Astrocyte (in vitro differentiated cells and primary cell): ENCODE measurements around the gene BCLAF3. TPM values are rescaled to one million over a fixed set of nuclear protein-coding genes. Genes with fewer than 3 reads are reported as not detected.

Source experiments
- DNase-seq: peaks from one replicate; pipeline ENCODE4 v3.0.0-alpha.2; 2010; ENCODE audit warnings: low read depth
- FAIRE-seq: peaks from 2 replicates; lab custom pipeline; 2011; peaks lifted over from hg19 to GRCh38; lab: Jason Lieb, UNC
- H2AFZ ChIP-seq: 2 replicates; pipeline ENCODE4 v1.6.0; 2012; ENCODE audit warnings: low read depth, low read length, inconsistent platforms
- H3K27ac ChIP-seq: 2 replicates; pipeline ENCODE4 v1.5.1; 2011; ENCODE audit warnings: low read depth, low read length, inconsistent platforms
- H3K27me3 ChIP-seq: 2 replicates; pipeline ENCODE4 v1.6.0; 2011; ENCODE audit warnings: low read length, inconsistent platforms; ENCODE audit not compliant: insufficient read depth
- H3K36me3 ChIP-seq: 2 replicates; pipeline ENCODE4 v1.5.1; 2011; ENCODE audit warnings: low read length, inconsistent platforms; ENCODE audit not compliant: insufficient read depth
- H3K4me1 ChIP-seq: 2 replicates; pipeline ENCODE4 v1.5.1; 2011; ENCODE audit warnings: low read length, inconsistent platforms; ENCODE audit not compliant: insufficient read depth
- H3K4me2 ChIP-seq: 2 replicates; pipeline ENCODE4 v1.6.0; 2012; ENCODE audit warnings: low read length, inconsistent platforms
- H3K4me3 ChIP-seq: 2 replicates; pipeline ENCODE4 v1.5.1; 2011; ENCODE audit warnings: low read depth, mild to moderate bottlenecking, low read length, inconsistent platforms; ENCODE audit not compliant: insufficient read depth
- H3K79me2 ChIP-seq: 2 replicates; pipeline ENCODE4 v1.6.0; 2012; ENCODE audit warnings: mild to moderate bottlenecking, low read length, inconsistent platforms; ENCODE audit not compliant: insufficient read depth
- H3K9ac ChIP-seq: 2 replicates; pipeline ENCODE4 v1.6.0; 2012; ENCODE audit warnings: mild to moderate bottlenecking, low read length, inconsistent platforms
- H3K9me3 ChIP-seq: 2 replicates; pipeline ENCODE4 v1.5.1; 2012; ENCODE audit warnings: low read depth, mild to moderate bottlenecking, low read length, inconsistent platforms; ENCODE audit not compliant: insufficient read depth
- H4K20me1 ChIP-seq: 2 replicates; pipeline ENCODE4 v1.6.0; 2012; ENCODE audit warnings: low read length, inconsistent platforms; ENCODE audit not compliant: insufficient read depth
- H3K27ac Mint-ChIP-seq: one replicate; pipeline ENCODE4 v1.8.0; 2021; ENCODE audit warnings: mild to moderate bottlenecking, mixed read lengths; ENCODE audit not compliant: unreplicated experiment
- H3K27me3 Mint-ChIP-seq: one replicate; pipeline ENCODE4 v1.8.0; 2021; ENCODE audit warnings: low read depth, mixed read lengths; ENCODE audit not compliant: unreplicated experiment
- H3K36me3 Mint-ChIP-seq: one replicate; pipeline ENCODE4 v1.8.0; 2021; ENCODE audit warnings: low read depth, mixed read lengths; ENCODE audit not compliant: unreplicated experiment
- H3K4me1 Mint-ChIP-seq: one replicate; pipeline ENCODE4 v1.8.0; 2021; ENCODE audit warnings: low read depth, mixed read lengths; ENCODE audit not compliant: unreplicated experiment
- H3K4me3 Mint-ChIP-seq: one replicate; pipeline ENCODE4 v1.8.0; 2021; ENCODE audit warnings: mild to moderate bottlenecking, moderate library complexity, mixed read lengths; ENCODE audit not compliant: unreplicated experiment
- H3K9me3 Mint-ChIP-seq: one replicate; pipeline ENCODE4 v1.8.0; 2021; ENCODE audit warnings: mild to moderate bottlenecking, mixed read lengths; ENCODE audit not compliant: unreplicated experiment
- EZH2 ChIP-seq: IDR thresholded peaks from 2 replicates; pipeline ENCODE4 v1.6.1; 2012; ENCODE audit warnings: mild to moderate bottlenecking, low read length, inconsistent platforms; ENCODE audit not compliant: insufficient read depth
- total RNA-seq: library from RNA; stranded (reverse); gene quantifications from 2 replicates; pipeline ENCODE4 v1.2.1, GENCODE V29; 2021
- TF ChIP-seq, protein P1 (sequence below): IDR thresholded peaks from 2 replicates; pipeline ENCODE4 v1.5.1; 2011; ENCODE audit warnings: low read depth, mild to moderate bottlenecking, inconsistent platforms, low read length, moderate library complexity; ENCODE audit not compliant: insufficient read depth

Gene BCLAF3
- total RNA-seq, 1 donor from 2014 or later = 8.3 TPM

DNA sequence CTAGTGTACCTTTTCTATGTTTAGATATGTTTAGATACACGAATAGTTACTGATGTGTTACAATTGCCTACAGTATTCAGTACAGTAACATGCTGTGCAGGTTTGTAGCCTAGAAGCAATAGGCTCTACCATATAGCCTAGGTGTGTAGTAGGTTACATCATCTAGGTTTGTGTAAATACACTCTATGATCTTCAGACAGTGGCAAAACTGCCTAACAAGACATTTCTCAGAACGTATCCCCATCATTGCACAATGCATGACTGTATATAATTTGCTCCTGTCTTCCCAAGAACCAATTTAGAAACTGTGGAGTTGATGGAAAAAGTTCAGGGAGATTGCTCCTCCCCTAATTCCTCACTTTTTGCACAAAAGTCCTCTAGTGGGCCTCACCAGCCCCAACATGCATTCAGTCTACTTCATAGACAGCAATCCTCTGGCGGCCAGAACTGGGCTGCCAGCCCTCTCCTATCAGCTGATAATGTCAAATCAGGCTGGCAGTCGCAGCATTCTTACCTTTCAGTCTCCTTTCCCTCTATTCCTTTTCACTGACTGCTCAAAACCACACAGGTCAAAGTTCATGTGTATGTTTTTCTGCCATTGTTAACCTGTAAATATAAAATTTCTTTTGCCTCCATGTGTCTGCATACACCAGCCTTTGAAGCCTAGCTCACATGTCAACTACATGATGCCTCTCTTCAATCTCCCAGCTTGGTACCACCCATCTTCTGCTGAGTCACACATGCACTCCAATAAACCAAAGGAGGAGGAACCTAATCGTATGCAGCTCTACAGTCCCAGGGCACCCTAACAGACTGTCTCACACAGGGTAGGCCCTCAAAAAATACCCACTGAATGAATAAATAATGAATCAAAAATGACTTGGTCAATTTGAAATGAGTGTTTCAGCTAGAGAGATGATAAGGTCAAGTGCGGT is 32.0 kb downstream of the BCLAF3 start:
- H3K79me2 ChIP-seq = no peaks in the 10 kb centered on the region
- no peak overlapping the region for H3K4me3 Mint-ChIP-seq
- peaks cover 4% of the 10 kb centered on the region for H3K4me1 Mint-ChIP-seq
- no peak overlapping the region for H2AFZ ChIP-seq
- H3K27ac ChIP-seq = no peak overlapping the region
- H3K27me3 Mint-ChIP-seq = no peaks in the 10 kb centered on the region
- DNase-seq = no peak
- H4K20me1 ChIP-seq = no peaks in the 10 kb centered on the region
- no peaks in the 10 kb centered on the region for H3K9me3 Mint-ChIP-seq
- H3K36me3 Mint-ChIP-seq = no peaks in the 10 kb centered on the region
- TF ChIP-seq, protein P1, sequence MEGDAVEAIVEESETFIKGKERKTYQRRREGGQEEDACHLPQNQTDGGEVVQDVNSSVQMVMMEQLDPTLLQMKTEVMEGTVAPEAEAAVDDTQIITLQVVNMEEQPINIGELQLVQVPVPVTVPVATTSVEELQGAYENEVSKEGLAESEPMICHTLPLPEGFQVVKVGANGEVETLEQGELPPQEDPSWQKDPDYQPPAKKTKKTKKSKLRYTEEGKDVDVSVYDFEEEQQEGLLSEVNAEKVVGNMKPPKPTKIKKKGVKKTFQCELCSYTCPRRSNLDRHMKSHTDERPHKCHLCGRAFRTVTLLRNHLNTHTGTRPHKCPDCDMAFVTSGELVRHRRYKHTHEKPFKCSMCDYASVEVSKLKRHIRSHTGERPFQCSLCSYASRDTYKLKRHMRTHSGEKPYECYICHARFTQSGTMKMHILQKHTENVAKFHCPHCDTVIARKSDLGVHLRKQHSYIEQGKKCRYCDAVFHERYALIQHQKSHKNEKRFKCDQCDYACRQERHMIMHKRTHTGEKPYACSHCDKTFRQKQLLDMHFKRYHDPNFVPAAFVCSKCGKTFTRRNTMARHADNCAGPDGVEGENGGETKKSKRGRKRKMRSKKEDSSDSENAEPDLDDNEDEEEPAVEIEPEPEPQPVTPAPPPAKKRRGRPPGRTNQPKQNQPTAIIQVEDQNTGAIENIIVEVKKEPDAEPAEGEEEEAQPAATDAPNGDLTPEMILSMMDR = no peak
- TF ChIP-seq EZH2 = no peak
- no peaks in the 10 kb centered on the region for H3K27me3 ChIP-seq
- peak; percentile 60 for FAIRE-seq
- H3K27ac Mint-ChIP-seq = no peak overlapping the region
- no peaks in the 10 kb centered on the region for H3K36me3 ChIP-seq
- no peak overlapping the region for H3K4me2 ChIP-seq
- no peaks in the 10 kb centered on the region for H3K4me1 ChIP-seq
- H3K4me3 ChIP-seq = no peak overlapping the region
- no peaks in the 10 kb centered on the region for H3K9me3 ChIP-seq
- H3K9ac ChIP-seq = no peak overlapping the region

DNA sequence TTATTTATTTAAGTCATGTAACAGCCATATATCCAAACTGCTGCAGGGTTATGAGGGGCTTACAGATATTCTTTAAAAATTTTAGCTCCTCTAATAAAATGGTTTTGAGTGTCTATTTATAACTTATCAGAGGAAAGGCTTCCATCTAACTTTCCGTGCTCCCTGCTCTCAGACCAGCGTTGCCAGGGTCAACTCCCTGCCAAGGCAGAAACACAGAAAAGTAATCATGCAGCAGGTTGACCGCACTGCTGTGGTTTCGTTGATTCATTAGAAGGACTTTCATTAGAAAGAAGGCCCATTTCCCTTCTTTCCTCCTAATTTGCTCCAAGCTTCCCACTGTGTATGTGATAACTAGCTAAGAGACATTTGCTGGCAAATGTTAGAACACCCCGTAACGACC is 33.9 kb downstream of the BCLAF3 start:
- Mint-ChIP-seq H3K36me3 (peaks cover 2% of the 10 kb centered on the region), H3K4me3 (no peak overlapping the region), H3K9me3 (no peaks in the 10 kb centered on the region), H3K27ac (no peak overlapping the region), H3K4me1 (peaks cover 4% of the 10 kb centered on the region), H3K27me3 (no peaks in the 10 kb centered on the region)
- H3K27ac ChIP-seq = no peak overlapping the region
- no peaks in the 10 kb centered on the region for H3K9me3 ChIP-seq
- H4K20me1 ChIP-seq = no peaks in the 10 kb centered on the region
- TF ChIP-seq, protein P1 = no peak
- TF ChIP-seq EZH2 = no peak
- H3K4me3 ChIP-seq = no peak overlapping the region
- no peak overlapping the region for H3K9ac ChIP-seq
- no peak overlapping the region for H3K4me2 ChIP-seq
- no peaks in the 10 kb centered on the region for H3K4me1 ChIP-seq
- H2AFZ ChIP-seq = no peak overlapping the region
- H3K79me2 ChIP-seq = no peaks in the 10 kb centered on the region
- no peaks in the 10 kb centered on the region for H3K36me3 ChIP-seq
- DNase-seq (peak; percentile 55), FAIRE-seq (peak; percentile 43)
- no peaks in the 10 kb centered on the region for H3K27me3 ChIP-seq

DNA sequence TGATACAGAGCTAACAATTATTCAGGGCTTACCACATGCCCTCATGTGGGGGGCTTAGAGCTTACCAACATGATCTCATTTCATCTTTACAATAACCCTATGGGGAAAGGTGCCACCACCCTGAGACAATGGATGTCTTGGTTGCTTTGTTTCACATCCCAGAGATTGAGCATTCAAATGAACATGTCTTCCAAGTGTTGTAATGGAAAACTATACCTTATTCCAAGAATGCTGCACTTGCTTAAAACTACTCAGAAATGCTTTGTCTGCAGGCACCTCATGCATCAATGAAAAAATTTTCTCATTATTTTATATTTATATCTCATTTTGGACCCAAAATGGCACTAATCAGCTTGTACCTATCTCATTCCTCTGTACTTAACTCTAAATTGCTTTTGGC is 34.6 kb downstream of the BCLAF3 start:
- DNase-seq (no peak), FAIRE-seq (peak; percentile 85)
- no peaks in the 10 kb centered on the region for H3K9me3 Mint-ChIP-seq
- Histone ChIP-seq H3K4me1 (no peaks in the 10 kb centered on the region), H3K79me2 (no peaks in the 10 kb centered on the region), H3K27ac (no peak overlapping the region), H4K20me1 (no peaks in the 10 kb centered on the region), H2AFZ (no peak overlapping the region), H3K4me2 (no peak overlapping the region), H3K4me3 (no peak overlapping the region), H3K27me3 (no peaks in the 10 kb centered on the region), H3K9me3 (no peaks in the 10 kb centered on the region), H3K36me3 (no peaks in the 10 kb centered on the region), H3K9ac (no peak overlapping the region)
- peaks cover 2% of the 10 kb centered on the region for H3K36me3 Mint-ChIP-seq
- no peak for TF ChIP-seq EZH2
- TF ChIP-seq, protein P1 = no peak
- H3K4me3 Mint-ChIP-seq = no peak overlapping the region
- no peaks in the 10 kb centered on the region for H3K27me3 Mint-ChIP-seq
- no peak overlapping the region for H3K27ac Mint-ChIP-seq
- H3K4me1 Mint-ChIP-seq = peaks cover 4% of the 10 kb centered on the region
